ENCODE results near the gene MIP.
"Not testable (repeated sequence)": the region's sequence is repeated elsewhere in the genome, so short reads cannot be mapped to it uniquely, and the experiment has no call there.

MIP gene

DNA sequence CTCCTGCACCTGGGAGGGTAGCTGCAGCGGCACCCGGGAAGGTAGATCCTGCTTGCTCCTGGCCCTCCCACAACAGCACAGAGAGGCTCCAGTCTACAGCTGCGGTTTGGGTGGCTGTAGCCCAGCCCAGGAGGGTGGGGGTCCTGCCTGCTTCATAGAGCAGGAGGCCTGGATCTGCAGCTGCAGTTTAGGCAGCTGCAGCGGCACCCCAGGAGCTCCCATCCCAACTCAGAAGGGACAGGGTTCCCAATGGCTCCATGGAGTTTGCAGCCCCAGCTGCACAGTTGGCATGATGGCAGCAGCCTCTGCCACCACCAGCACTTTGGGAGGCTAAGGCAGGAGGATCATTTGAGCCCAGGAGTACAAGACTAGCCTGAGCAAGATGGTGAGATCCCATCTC is 43.7 kb downstream of the MIP start:
- DNase-seq = no peak

DNA sequence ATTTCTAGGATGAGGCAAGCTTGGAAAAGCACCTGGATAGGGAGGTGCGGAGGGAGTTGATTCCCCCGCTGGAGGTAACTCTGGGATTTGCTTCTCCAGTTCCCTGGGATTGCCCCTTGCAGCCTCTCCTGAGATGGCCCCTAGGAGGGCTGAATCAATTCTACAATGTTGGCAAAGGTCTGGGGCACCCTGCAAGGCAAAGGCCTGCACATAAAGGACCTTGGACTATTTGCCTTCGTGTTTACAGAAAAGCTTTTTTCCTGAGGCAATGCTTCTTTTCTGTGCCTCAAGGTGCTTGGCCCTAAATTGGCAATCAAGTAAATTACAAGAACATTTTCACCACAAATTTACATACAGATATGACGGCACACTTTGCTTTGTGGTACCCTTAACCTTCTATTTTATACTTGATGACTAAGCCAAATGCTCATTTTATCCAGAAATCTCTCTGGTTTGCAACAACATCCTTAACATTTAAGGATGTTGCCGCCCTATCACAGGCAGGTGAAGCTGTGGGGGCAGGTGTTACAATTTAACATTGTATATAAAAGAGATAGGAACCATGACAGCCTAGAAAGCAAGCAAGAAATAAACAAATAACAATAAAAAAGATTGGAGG is 45.5 kb downstream of the MIP start:
- DNase-seq = no peak

GRCh38 chr12:56404227-56404626 is 50.2 kb downstream of the MIP start:
- DNase-seq = not testable (repeated sequence)

GRCh38 chr12:56401612-56402011 is 52.8 kb downstream of the MIP start:
- not testable (repeated sequence) for DNase-seq

GRCh38 chr12:56401125-56401524 is 53.3 kb downstream of the MIP start:
- DNase-seq = not testable (repeated sequence)
